IPS-20b (cell line): ENCODE data around the gene VSTM5.
"Not testable (repeated sequence)": the region's sequence is repeated elsewhere in the genome, so short reads cannot be mapped to it uniquely, and the experiment has no call there.

Source experiments
- H3K27ac ChIP-seq: one replicate; pipeline ENCODE4 v1.5.1; 2013; ENCODE audit warnings: low read length
- H3K27me3 ChIP-seq: 2 replicates; pipeline ENCODE4 v1.6.1; 2013; ENCODE audit warnings: mild to moderate bottlenecking, low read length, inconsistent platforms; ENCODE audit not compliant: insufficient read depth
- H3K36me3 ChIP-seq: 2 replicates; pipeline ENCODE4 v1.6.1; 2013; ENCODE audit warnings: low read depth, mild to moderate bottlenecking, inconsistent platforms, low read length, moderate library complexity; ENCODE audit not compliant: insufficient read depth
- H3K4me1 ChIP-seq: 2 replicates; pipeline ENCODE4 v1.6.1; 2013; ENCODE audit warnings: mild to moderate bottlenecking, control low read depth, inconsistent platforms, low read length, moderate library complexity; ENCODE audit not compliant: insufficient read depth
- H3K4me3 ChIP-seq: 2 replicates; pipeline ENCODE4 v1.5.1; 2013; ENCODE audit warnings: mild to moderate bottlenecking, low read length, inconsistent platforms
- H3K9ac ChIP-seq: 2 replicates; pipeline ENCODE4 v1.6.1; 2013; ENCODE audit warnings: low read depth, mild to moderate bottlenecking, inconsistent platforms, low read length, moderate library complexity
- H3K9me3 ChIP-seq: 2 replicates; pipeline ENCODE4 v1.6.1; 2013; ENCODE audit warnings: mild to moderate bottlenecking, low read depth, low read length, inconsistent platforms; ENCODE audit not compliant: insufficient read depth

Gene VSTM5, protein sequence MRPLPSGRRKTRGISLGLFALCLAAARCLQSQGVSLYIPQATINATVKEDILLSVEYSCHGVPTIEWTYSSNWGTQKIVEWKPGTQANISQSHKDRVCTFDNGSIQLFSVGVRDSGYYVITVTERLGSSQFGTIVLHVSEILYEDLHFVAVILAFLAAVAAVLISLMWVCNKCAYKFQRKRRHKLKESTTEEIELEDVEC

GRCh38 chr11:93850594-93851018 lies at the start of gene VSTM5:
Gene VSTM5, minus strand, starts transcription at chr11:93850618. Its CDS starts 116 bp downstream, at chr11:93850502.
- Histone ChIP-seq H3K4me1 (no peaks in the 10 kb centered on the region; the same call in 1 of the 2 replicates), H3K9me3 (no peaks in the 10 kb centered on the region), H3K27ac (no peak within 1 kb of the TSS), H3K36me3 (no peaks in the 10 kb centered on the region), H3K9ac (no peak within 1 kb of the TSS), H3K27me3 (no peaks in the 10 kb centered on the region; the same call in 1 of the 2 replicates), H3K4me3 (peak within 1 kb of the TSS; percentile 48; the same call in 1 of the 2 replicates)

DNA sequence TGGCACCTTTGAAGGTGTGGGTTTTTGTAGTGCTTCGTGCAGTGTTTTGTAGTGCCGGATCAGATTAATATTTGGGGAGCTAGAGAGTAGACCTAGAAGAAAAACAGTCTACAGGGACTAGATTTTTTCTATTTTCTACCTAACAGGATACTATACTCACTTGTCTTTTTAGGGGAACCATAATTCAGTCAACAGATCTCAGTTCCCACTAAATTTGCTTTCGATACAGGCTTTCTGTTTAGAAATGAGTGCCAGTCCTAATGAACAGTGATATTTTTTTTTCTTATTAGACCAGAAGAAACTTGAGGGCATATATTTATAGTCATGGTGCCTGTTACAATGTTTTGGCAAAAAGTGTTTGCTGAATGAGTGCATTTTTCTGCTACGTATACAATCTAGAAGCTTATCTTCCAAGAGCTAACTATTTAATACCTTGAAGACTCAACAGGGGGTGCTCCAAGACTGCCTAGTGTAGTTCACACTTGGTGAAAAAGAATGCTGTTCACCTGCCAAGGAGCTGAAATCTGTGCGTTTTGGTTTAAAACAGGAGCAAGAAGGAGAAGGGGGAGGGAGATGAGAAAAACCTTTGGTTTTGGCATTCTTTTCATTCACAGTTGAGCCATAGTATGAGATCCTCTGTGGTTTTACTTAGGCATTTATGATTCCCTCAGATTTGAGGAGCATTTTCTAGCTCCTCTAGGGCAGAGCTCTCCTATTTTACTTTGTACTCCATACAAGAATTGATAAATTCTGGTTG lies 44.9 kb upstream of the VSTM5 start:
- Histone ChIP-seq H3K4me3 (no peak overlapping the region), H3K9ac (no peak overlapping the region), H3K27me3 (no peaks in the 10 kb centered on the region; the same call in 1 of the 2 replicates), H3K9me3 (no peaks in the 10 kb centered on the region), H3K4me1 (no peaks in the 10 kb centered on the region), H3K27ac (no peak overlapping the region), H3K36me3 (no peaks in the 10 kb centered on the region)

- no peak overlapping the region for H3K4me3 ChIP-seq
Observed at GRCh38 chr11:93890391-93891051, 40.1 kb upstream of the VSTM5 start.

GRCh38 chr11:93887111-93887510 lies 36.7 kb upstream of the VSTM5 start:
- no peak overlapping the region for H3K27ac ChIP-seq
- no peak overlapping the region for H3K4me3 ChIP-seq
- no peaks in the 10 kb centered on the region for H3K27me3 ChIP-seq
- H3K9ac ChIP-seq, result no peak overlapping the region
- H3K4me1 ChIP-seq, result no peaks in the 10 kb centered on the region
- H3K9me3 ChIP-seq, result no peaks in the 10 kb centered on the region
- H3K36me3 ChIP-seq, result no peaks in the 10 kb centered on the region

More at GRCh38 chr11:93890391-93891051, 40.1 kb upstream of the VSTM5 start:
- no peaks in the 10 kb centered on the region for H3K36me3 ChIP-seq
- H3K27me3 ChIP-seq, result no peaks in the 10 kb centered on the region; the same call in 1 of the 2 replicates
- H3K27ac ChIP-seq, result no peak overlapping the region
- H3K9me3 ChIP-seq, result no peaks in the 10 kb centered on the region
- H3K9ac ChIP-seq, result no peak overlapping the region
- no peaks in the 10 kb centered on the region for H3K4me1 ChIP-seq

DNA sequence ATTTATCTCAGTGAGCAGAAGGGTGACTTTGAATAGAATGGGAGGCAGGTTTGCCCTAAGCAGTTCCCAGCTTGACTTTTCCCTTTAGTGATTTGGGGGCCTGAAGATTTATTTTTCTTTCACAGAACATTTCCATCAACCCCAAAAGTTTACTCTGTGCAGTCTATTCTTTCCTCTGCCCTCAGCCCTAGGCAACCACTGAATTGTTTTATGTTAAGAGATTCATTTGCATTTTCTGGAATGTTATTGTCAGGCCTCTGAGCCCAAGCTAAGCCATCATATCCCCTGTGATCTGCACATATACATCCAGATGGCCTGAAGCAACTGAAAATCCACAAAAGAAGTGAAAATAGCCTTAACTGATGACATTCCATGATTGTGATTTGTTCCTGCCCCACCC lies 28.7 kb upstream of the VSTM5 start:
- H3K27me3 ChIP-seq, H3K27ac ChIP-seq, H3K4me3 ChIP-seq, H3K36me3 ChIP-seq, H3K9me3 ChIP-seq, H3K9ac ChIP-seq: not testable (repeated sequence)
- H3K4me1 ChIP-seq, result peaks cover 11% of the 10 kb centered on the region; the same call in 1 of the 2 replicates

DNA sequence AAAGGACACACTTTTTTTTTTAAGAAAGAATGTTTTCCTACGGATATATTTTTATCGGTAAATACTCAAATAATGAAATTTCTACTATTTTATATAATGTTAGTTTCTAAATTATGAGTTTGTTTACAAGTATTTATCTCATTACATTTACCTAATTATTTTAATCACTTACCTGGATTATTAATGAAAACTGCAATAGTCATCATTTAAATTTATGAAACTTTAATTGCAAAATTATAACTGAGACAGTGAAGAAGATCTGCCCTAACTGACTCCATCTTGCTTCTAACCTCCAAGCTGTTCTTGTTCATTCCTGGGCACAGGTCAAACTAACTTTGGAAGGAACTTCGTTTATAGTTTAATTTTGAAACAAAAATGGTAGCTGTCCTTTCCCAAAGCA lies 25.2 kb upstream of the VSTM5 start:
- Histone ChIP-seq H3K4me3 (no peak overlapping the region), H3K27me3 (no peaks in the 10 kb centered on the region), H3K9me3 (peaks cover 7% of the 10 kb centered on the region; the same call in 1 of the 2 replicates), H3K4me1 (peaks cover 11% of the 10 kb centered on the region; the same call in 1 of the 2 replicates), H3K9ac (no peak overlapping the region), H3K27ac (no peak overlapping the region), H3K36me3 (no peaks in the 10 kb centered on the region)

- Histone ChIP-seq H3K4me1 (peaks cover 5% of the 10 kb centered on the region; the same call in 1 of the 2 replicates), H3K36me3 (no peaks in the 10 kb centered on the region), H3K4me3 (no peak overlapping the region), H3K27me3 (no peaks in the 10 kb centered on the region), H3K9ac (no peak overlapping the region), H3K9me3 (peaks cover 7% of the 10 kb centered on the region; the same call in 1 of the 2 replicates), H3K27ac (no peak overlapping the region)
Observed at GRCh38 chr11:93871526-93871925, 21.1 kb upstream of the VSTM5 start.

DNA sequence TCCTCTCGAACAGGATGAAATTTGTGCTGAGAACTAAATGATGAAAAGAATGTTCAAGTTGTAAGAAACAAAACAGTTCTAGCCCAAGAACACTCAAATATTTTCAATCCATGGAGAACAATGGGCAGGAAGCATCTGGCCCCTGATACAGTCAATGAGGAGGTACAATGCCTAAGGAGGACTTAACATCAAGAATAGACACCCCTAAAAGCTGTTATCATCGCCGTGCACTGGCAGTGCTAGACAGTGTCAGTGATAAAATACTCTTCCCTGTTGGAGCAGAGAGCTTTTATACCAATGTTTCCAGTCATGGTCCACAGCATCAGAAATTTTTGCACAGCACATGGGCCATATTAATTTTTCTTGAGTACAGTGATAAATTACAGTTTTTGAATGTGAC lies 20.2 kb upstream of the VSTM5 start:
- no peaks in the 10 kb centered on the region for H3K36me3 ChIP-seq
- no peak overlapping the region for H3K4me3 ChIP-seq
- no peak overlapping the region for H3K9ac ChIP-seq
- no peak overlapping the region for H3K27ac ChIP-seq
- H3K4me1 ChIP-seq, result no peaks in the 10 kb centered on the region
- no peaks in the 10 kb centered on the region for H3K27me3 ChIP-seq
- peaks cover 7% of the 10 kb centered on the region; the same call in 1 of the 2 replicates for H3K9me3 ChIP-seq

DNA sequence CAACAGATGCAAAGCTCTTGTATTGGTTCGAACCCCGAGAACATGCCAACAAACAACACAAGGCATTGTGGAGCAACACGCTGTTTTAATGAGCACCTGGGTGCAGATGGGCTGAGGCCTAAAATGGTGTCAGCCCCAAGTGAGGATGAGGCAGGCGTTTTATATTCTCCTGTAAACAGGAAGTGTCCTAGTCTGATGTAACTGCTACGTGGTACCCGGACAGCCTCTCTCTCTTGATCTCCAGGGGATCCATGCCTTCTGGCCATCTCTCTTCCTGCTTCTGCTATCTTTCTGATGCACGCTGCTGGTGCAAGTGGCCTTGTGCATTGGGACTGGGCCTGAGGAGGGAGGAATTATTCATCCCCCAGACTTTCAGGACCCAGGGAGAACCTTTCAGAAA lies 19.4 kb upstream of the VSTM5 start:
- no peaks in the 10 kb centered on the region for H3K27me3 ChIP-seq
- no peak overlapping the region for H3K27ac ChIP-seq
- H3K9ac ChIP-seq, result no peak overlapping the region
- peaks cover 7% of the 10 kb centered on the region; the same call in 1 of the 2 replicates for H3K9me3 ChIP-seq
- no peaks in the 10 kb centered on the region for H3K36me3 ChIP-seq
- H3K4me1 ChIP-seq, result no peaks in the 10 kb centered on the region
- no peak overlapping the region for H3K4me3 ChIP-seq

DNA sequence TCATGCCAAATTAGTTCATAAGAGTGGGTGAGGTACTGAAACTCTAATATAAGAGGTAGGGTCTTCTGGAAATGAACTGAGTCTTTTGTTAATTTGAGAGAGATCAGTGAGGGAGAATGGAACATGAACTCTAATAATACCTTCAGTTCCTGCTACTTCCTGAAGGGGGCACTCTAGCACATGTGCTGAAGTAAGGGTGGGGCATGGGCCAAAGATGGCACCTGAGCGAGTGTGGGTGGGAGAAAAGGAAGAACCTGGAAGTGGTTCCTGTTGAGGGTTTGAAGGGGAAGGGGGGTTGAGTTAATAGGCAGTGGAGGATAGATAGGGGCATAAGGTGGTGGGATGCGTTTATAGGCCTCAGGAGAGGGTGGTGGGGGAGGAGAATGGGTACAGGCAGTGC lies 18.0 kb upstream of the VSTM5 start:
- H3K27ac ChIP-seq, H3K36me3 ChIP-seq, H3K4me1 ChIP-seq, H3K9me3 ChIP-seq, H3K4me3 ChIP-seq, H3K9ac ChIP-seq, H3K27me3 ChIP-seq: not testable (repeated sequence)

- H3K9ac ChIP-seq, result no peak overlapping the region
- no peaks in the 10 kb centered on the region for H3K9me3 ChIP-seq
- no peak overlapping the region for H3K27ac ChIP-seq
- no peaks in the 10 kb centered on the region for H3K36me3 ChIP-seq
- H3K27me3 ChIP-seq, result no peaks in the 10 kb centered on the region
- H3K4me1 ChIP-seq, result peaks cover 11% of the 10 kb centered on the region; the same call in 1 of the 2 replicates
- H3K4me3 ChIP-seq, result no peak overlapping the region
Observed at GRCh38 chr11:93861808-93862207, 11.4 kb upstream of the VSTM5 start.
